CD14-positive monocyte (primary cell): Measurements from ENCODE around the gene MMAB. TPM values are rescaled to one million over a fixed set of nuclear protein-coding genes. Genes with fewer than 3 reads are reported as not detected.

Source experiments
- DNase-seq, 3 donors: peaks; one replicate each; pipeline ENCODE4 v3.0.0-alpha.2; 2011 to 2022
- H2AFZ ChIP-seq: 2 replicates; pipeline ENCODE4 v1.6.0; 2012; ENCODE audit warnings: mild to moderate bottlenecking, low read depth, low read length, inconsistent platforms; ENCODE audit not compliant: insufficient read depth, poor library complexity, severe bottlenecking
- H3K27ac ChIP-seq, 2 donors: 1 replicate in 1 of 2; 2 replicates in 1 of 2; pipeline ENCODE4 v1.5.1; 2012 to 2013; ENCODE audit warnings: low read length in 2 of 2, control low read depth in 1 of 2, inconsistent platforms in 1 of 2, low read depth in 1 of 2, mild to moderate bottlenecking in 1 of 2
- H3K27me3 ChIP-seq, 2 donors: one replicate each; pipeline versions ENCODE4 v1.6.0 to v1.6.1; 2011 to 2013; ENCODE audit warnings: low read length in 2 of 2; ENCODE audit not compliant: control insufficient read depth in 2 of 2, insufficient read depth in 2 of 2
- H3K36me3 ChIP-seq, 2 donors: replicated peaks in 1 of 2; 1 replicate in 1 of 2; 2 replicates in 1 of 2; pipeline versions ENCODE4 v1.5.1 to v1.6.1; 2012 to 2013; ENCODE audit warnings: low read length in 2 of 2, control low read depth in 1 of 2, inconsistent platforms in 1 of 2, mild to moderate bottlenecking in 1 of 2; ENCODE audit not compliant: insufficient read depth in 2 of 2, control insufficient read depth in 1 of 2
- H3K4me1 ChIP-seq, 2 donors: 1 replicate in 1 of 2; 2 replicates in 1 of 2; pipeline versions ENCODE4 v1.5.1 to v1.6.1; 2012 to 2013; ENCODE audit warnings: low read length in 2 of 2, control low read depth in 1 of 2, inconsistent platforms in 1 of 2, mild to moderate bottlenecking in 1 of 2, moderate library complexity in 1 of 2; ENCODE audit not compliant: insufficient read depth in 2 of 2, control insufficient read depth in 1 of 2
- H3K4me2 ChIP-seq: replicated peaks from 2 replicates; pipeline ENCODE3; 2012; ENCODE audit warnings: low read length, moderate library complexity, mild to moderate bottlenecking; ENCODE audit not compliant: poor library complexity, severe bottlenecking; ENCODE audit errors: extremely low read depth
- H3K4me3 ChIP-seq, 3 experiments: fragments of 200-600 bp in 1 of 3; sonication (generic) in 1 of 3; replicated peaks in 1 of 3; 1 replicate in 2 of 3; 2 replicates in 1 of 3; pipeline ENCODE4 v1.5.1; 2011 to 2013; ENCODE audit warnings: low read length in 3 of 3, mild to moderate bottlenecking in 3 of 3, control low read depth in 2 of 3, low read depth in 2 of 3, inconsistent platforms in 1 of 3, moderate library complexity in 1 of 3
- H3K79me2 ChIP-seq: 2 replicates; pipeline ENCODE4 v1.6.0; 2012; ENCODE audit warnings: mild to moderate bottlenecking, control low read depth, inconsistent platforms, low read length, moderate library complexity; ENCODE audit not compliant: insufficient read depth
- H3K9ac ChIP-seq: 2 replicates; pipeline ENCODE4 v1.6.0; 2017; ENCODE audit warnings: low read length, mild to moderate bottlenecking; ENCODE audit not compliant: insufficient read depth, poor library complexity, severe bottlenecking
- H3K9me3 ChIP-seq, 2 donors: replicated peaks in 1 of 2; 1 replicate in 1 of 2; 2 replicates in 1 of 2; pipeline versions ENCODE4 v1.5.1 to v1.6.1; 2012 to 2013; ENCODE audit warnings: low read length in 2 of 2, control low read depth in 1 of 2; ENCODE audit not compliant: control insufficient read depth in 1 of 2, insufficient read depth in 1 of 2
- H4K20me1 ChIP-seq: 2 replicates; pipeline ENCODE4 v1.6.0; 2012; ENCODE audit warnings: mild to moderate bottlenecking, low read length, control low read depth, moderate library complexity; ENCODE audit not compliant: insufficient read depth
- H3K27ac Mint-ChIP-seq, 7 donors: one replicate each; pipeline ENCODE4 v1.8.0; 2020; ENCODE audit warnings: mild to moderate bottlenecking in 7 of 7, mixed read lengths in 7 of 7, moderate library complexity in 6 of 7, inconsistent platforms in 2 of 7
- H3K27me3 Mint-ChIP-seq, 3 donors: one replicate each; pipeline ENCODE4 v1.8.0; 2021 to 2022; ENCODE audit warnings: low read depth in 3 of 3, mild to moderate bottlenecking in 3 of 3, mixed read lengths in 3 of 3, moderate library complexity in 3 of 3, inconsistent platforms in 1 of 3
- H3K36me3 Mint-ChIP-seq, 2 donors: one replicate each; pipeline ENCODE4 v1.8.0; 2020; ENCODE audit warnings: mixed read lengths in 2 of 2, inconsistent platforms in 1 of 2, mild to moderate bottlenecking in 1 of 2
- H3K4me1 Mint-ChIP-seq: one replicate; pipeline ENCODE4 v1.8.0; 2020; ENCODE audit warnings: mild to moderate bottlenecking, mixed read lengths
- H3K4me3 Mint-ChIP-seq, 2 donors: one replicate each; pipeline ENCODE4 v1.8.0; 2020; ENCODE audit warnings: mild to moderate bottlenecking in 2 of 2, mixed read lengths in 2 of 2, moderate library complexity in 1 of 2
- H3K9me3 Mint-ChIP-seq, 7 donors: one replicate each; pipeline ENCODE4 v1.8.0; 2020 to 2022; ENCODE audit warnings: mixed read lengths in 7 of 7, mild to moderate bottlenecking in 6 of 7, moderate library complexity in 6 of 7, inconsistent platforms in 2 of 7
- WGBS: methylation state at CpG from one replicate; pipeline ENCODE4 v1.1.5; 2013; ENCODE audit warnings: missing lambda C conversion rate; ENCODE audit not compliant: insufficient coverage; 5-methylcytosine and 5-hydroxymethylcytosine counted together
- intact Hi-C, 2 donors: fragments of 100-400 bp; cut with micrococcal nuclease; formaldehyde crosslinking; loops; one replicate each; pipeline versions ENCODE4 v1.15.0 to v1.15.1; 2023
- polyA plus RNA-seq, 3 donors: library from polyadenylated mRNA; depleted of rRNA in 1 of 3; unstranded in 2 of 3; stranded (reverse) in 1 of 3; fragments of 300-500 nt in 2 of 3; fragments of >200 nt in 1 of 3; fragmentation: Illumina TruSeq in 2 of 3; gene quantifications; 1 replicate in 2 of 3; 2 replicates in 1 of 3; pipeline ENCODE4 v1.2.3, GENCODE V29; 2012 to 2021
- TF ChIP-seq, protein P1 (sequence below): fragments of 200-600 bp; IDR thresholded peaks from one replicate; pipeline ENCODE4 v1.8.0; 2022; ENCODE audit warnings: antibody characterized with exemption, mild to moderate bottlenecking

MMAB gene
- polyA plus RNA-seq, 3 donors, result 5.0 to 15.6 (median 12.4) TPM

DNA sequence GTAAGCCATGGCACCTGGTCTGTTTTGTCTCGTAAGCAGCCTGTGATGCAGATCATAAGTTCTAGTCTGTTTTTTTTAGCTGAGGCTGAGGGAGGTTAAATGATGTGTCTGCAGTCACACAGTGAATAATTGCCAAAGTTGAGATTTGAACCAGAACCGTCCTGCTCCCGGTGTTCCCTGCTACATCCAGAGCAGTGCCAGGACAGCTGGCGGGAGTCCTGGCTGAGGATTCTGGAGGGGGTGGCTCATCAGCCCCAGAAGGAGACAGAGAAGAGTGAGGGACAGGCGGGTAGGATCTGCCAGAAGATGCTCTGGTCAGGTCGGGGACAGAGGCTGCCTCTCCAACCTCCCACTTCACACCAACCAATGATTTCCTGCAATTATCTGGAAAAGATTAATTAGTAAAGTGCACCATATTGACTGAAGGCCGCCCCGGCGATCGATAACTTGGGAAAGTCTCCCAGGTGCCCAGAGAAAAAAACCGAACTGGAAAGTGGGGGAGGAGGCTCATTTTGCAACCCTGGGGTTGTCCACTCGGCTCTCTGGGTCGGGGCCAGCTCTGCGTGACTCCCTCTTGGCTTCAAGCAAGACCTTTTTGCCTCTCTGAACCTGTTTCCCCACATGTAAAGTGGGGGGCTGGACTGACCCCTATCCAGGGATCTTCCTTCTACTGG lies 42.4 kb upstream of the MMAB start:
- Histone ChIP-seq H3K4me2 (no peak overlapping the region), H2AFZ (no peak overlapping the region), H3K9me3 (no peaks in the 10 kb centered on the region), H3K79me2 (no peaks in the 10 kb centered on the region), H3K9ac (no peak overlapping the region), H3K4me3 (no peak overlapping the region), H4K20me1 (no peaks in the 10 kb centered on the region), H3K27me3 (no peaks in the 10 kb centered on the region), H3K4me1 (no peaks in the 10 kb centered on the region), H3K36me3 (no peaks in the 10 kb centered on the region), H3K27ac (no peak overlapping the region)
- Mint-ChIP-seq H3K4me1 (no peaks in the 10 kb centered on the region), H3K27ac (no peak overlapping the region), H3K27me3 (peaks cover 10 to 22% (median 20%) of the 10 kb centered on the region in 3 donors), H3K9me3 (peaks cover 0 to 4% (median 0%) of the 10 kb centered on the region in 7 donors), H3K36me3 (no peaks in the 10 kb centered on the region), H3K4me3 (no peak overlapping the region)
- TF ChIP-seq, protein P1, sequence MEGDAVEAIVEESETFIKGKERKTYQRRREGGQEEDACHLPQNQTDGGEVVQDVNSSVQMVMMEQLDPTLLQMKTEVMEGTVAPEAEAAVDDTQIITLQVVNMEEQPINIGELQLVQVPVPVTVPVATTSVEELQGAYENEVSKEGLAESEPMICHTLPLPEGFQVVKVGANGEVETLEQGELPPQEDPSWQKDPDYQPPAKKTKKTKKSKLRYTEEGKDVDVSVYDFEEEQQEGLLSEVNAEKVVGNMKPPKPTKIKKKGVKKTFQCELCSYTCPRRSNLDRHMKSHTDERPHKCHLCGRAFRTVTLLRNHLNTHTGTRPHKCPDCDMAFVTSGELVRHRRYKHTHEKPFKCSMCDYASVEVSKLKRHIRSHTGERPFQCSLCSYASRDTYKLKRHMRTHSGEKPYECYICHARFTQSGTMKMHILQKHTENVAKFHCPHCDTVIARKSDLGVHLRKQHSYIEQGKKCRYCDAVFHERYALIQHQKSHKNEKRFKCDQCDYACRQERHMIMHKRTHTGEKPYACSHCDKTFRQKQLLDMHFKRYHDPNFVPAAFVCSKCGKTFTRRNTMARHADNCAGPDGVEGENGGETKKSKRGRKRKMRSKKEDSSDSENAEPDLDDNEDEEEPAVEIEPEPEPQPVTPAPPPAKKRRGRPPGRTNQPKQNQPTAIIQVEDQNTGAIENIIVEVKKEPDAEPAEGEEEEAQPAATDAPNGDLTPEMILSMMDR, result no peak
- 92% methylated on average over 8 of the region's 14 CpGs for WGBS
- no peak for DNase-seq
- intact Hi-C loops, result no loop called here

DNA sequence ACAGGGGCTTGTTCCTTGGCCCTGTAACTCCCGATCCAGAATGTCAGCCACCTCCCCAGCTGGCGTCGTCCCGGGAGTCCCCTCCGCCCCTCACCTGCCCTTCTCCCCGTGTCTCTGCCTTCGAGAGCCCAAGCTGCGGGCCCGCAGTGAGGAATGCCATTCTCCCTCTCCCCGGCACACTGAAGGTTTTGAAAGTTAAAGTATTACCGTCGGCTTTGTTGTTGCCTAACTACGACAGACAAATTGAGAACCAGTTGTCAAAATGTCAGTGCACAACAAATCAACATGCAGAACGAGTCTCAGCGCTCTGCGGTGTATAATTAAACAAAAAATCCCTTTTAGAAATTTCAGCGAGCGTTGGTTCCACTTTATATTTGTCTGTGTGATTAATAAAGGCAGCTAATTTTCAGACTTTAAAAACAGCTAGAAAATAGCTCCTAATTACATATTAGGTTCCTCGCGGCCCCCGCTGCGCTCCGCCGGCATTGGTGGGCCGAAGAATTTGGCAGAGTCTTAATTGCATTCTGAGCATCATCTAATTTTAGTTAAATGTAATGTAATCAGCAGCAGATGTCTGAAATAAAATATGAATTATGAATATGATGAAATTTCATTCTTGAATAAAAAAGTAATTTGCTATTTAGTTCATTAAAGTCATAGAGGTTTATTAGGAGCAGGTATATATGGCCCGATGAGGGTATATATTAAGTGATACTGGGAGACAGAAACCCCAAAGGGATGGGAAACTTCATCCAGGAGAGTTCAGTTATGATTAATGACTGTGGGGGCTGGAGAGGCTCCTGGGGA lies 40.5 kb upstream of the MMAB start:
- 60% methylated on average over 17 of the region's 26 CpGs for WGBS
- no peaks in the 10 kb centered on the region for H3K9me3 ChIP-seq
- Mint-ChIP-seq H3K9me3 (peaks cover 0 to 4% (median 0%) of the 10 kb centered on the region in 7 donors), H3K27me3 (peaks cover 17 to 26% (median 17%) of the 10 kb centered on the region in 3 donors), H3K36me3 (no peaks in the 10 kb centered on the region), H3K27ac (no peak overlapping the region), H3K4me1 (no peaks in the 10 kb centered on the region), H3K4me3 (no peak overlapping the region)
- TF ChIP-seq, protein P1, result no peak
- H3K36me3 ChIP-seq, result no peaks in the 10 kb centered on the region
- H3K4me2 ChIP-seq, result no peak overlapping the region
- H3K4me1 ChIP-seq, result no peaks in the 10 kb centered on the region
- intact Hi-C loops, result no loop called here
- H2AFZ ChIP-seq, result no peak overlapping the region
- no peak overlapping the region for H3K27ac ChIP-seq
- no peak overlapping the region for H3K4me3 ChIP-seq
- DNase-seq, result no peak
- no peak overlapping the region for H3K9ac ChIP-seq
- no peaks in the 10 kb centered on the region for H4K20me1 ChIP-seq
- H3K79me2 ChIP-seq, result no peaks in the 10 kb centered on the region
- H3K27me3 ChIP-seq, result no peaks in the 10 kb centered on the region
